Prostate gland (tissue), 2 donors: Measurements from ENCODE around the gene NNT. TPM values are rescaled to one million over a fixed set of nuclear protein-coding genes. Genes with fewer than 3 reads are reported as not detected.
A peak's percentile ranks its signal among the peaks of the same experiment; 100 is the strongest.

ENCODE experiments used
- DNase-seq: peaks from one replicate; pipeline ENCODE4 v3.0.0-alpha.2; 2019; ENCODE audit warnings: low spot score
- H3K27ac ChIP-seq, 2 donors: fragments of 200-600 bp; sonication (generic); 2 replicates each; pipeline ENCODE4 v1.5.1; 2017 to 2019
- H3K27me3 ChIP-seq: fragments of 200-600 bp; sonication (generic); replicated peaks from 2 replicates; pipeline ENCODE4 v1.5.1; 2019; ENCODE audit not compliant: insufficient read depth
- H3K36me3 ChIP-seq, 2 donors: fragments of 200-600 bp; sonication (generic); 1 replicate in 1 of 2; 2 replicates in 1 of 2; pipeline versions ENCODE4 v1.5.1 to v1.8.1; 2017 to 2019
- H3K4me1 ChIP-seq: fragments of 200-600 bp; sonication (generic); replicated peaks from 2 replicates; pipeline ENCODE4 v1.5.1; 2019
- H3K4me3 ChIP-seq, 2 donors: fragments of 200-600 bp; sonication (generic); 2 replicates each; pipeline ENCODE4 v1.5.1; 2017 to 2019
- H3K9me3 ChIP-seq: fragments of 200-600 bp; sonication (generic); 2 replicates; pipeline ENCODE4 v1.5.1; 2017
- CTCF ChIP-seq, 4 experiments: fragments of 200-600 bp in 2 of 4; fragments of 450-650 bp in 2 of 4; sonication (generic) in 2 of 4; IDR thresholded peaks; 1 replicate in 3 of 4; 2 replicates in 1 of 4; pipeline ENCODE4 v1.5.1; 2016 to 2019; ENCODE audit warnings: antibody characterized with exemption in 4 of 4, mild to moderate bottlenecking in 2 of 4, moderate library complexity in 2 of 4
- POLR2A ChIP-seq: fragments of 450-650 bp; IDR thresholded peaks from one replicate; pipeline ENCODE4 v1.6.1; 2016; ENCODE audit warnings: antibody characterized with exemption, mild to moderate bottlenecking
- POLR2AphosphoS5 ChIP-seq: sonication (generic); formaldehyde crosslinking; IDR thresholded peaks from one replicate; pipeline ENCODE4 v1.6.1; 2017; ENCODE audit warnings: antibody characterized with exemption
- WGBS: methylation state at CpG from one replicate; pipeline ENCODE4 v1.1.5; 2018; 5-methylcytosine and 5-hydroxymethylcytosine counted together
- intact Hi-C: fragments of 100-400 bp; cut with DNase I; formaldehyde crosslinking; loops from one replicate; pipeline ENCODE4 v1.14.2; 2022
- total RNA-seq, 2 donors: library from RNA; depleted of rRNA; stranded (reverse); fragments of >200 nt; gene quantifications; one replicate each; pipeline ENCODE4 v1.1.0, GENCODE V29; 2016

NNT gene
- total RNA-seq, 2 donors from 2014 or later, result 30.6 to 31.4 TPM

GRCh38 chr5:43622074-43622473, 19.1 kb downstream of the NNT start:
- Histone ChIP-seq H3K9me3 (no peaks in the 10 kb centered on the region), H3K27me3 (no peaks in the 10 kb centered on the region), H3K4me3 (no peak overlapping the region), H3K4me1 (no peaks in the 10 kb centered on the region), H3K27ac (no peak overlapping the region), H3K36me3 (no peaks in the 10 kb centered on the region)
- intact Hi-C loops, result no loop called here
- TF ChIP-seq POLR2AphosphoS5, result no peak
- TF ChIP-seq CTCF (IDR thresholded peaks at IDR 0.05), result no peak
- TF ChIP-seq POLR2A, result no peak
- WGBS, result 96% methylated on average over 3 of the region's 3 CpGs
- no peak for DNase-seq

- WGBS, result 92% methylated on average over 3 of the region's 3 CpGs
Measured at GRCh38 chr5:43623048-43623680, 20.2 kb downstream of the NNT start.

GRCh38 chr5:43627028-43627427, 24.0 kb downstream of the NNT start:
- 76% methylated on average over 2 of the region's 2 CpGs for WGBS
- H3K4me3 ChIP-seq, result no peak overlapping the region
- H3K36me3 ChIP-seq, result no peaks in the 10 kb centered on the region
- DNase-seq, result no peak
- TF ChIP-seq POLR2AphosphoS5, result no peak
- no peaks in the 10 kb centered on the region for H3K27me3 ChIP-seq
- intact Hi-C loops, result no loop called here
- H3K4me1 ChIP-seq, result no peaks in the 10 kb centered on the region
- no peaks in the 10 kb centered on the region for H3K9me3 ChIP-seq
- H3K27ac ChIP-seq, result no peak overlapping the region

More at GRCh38 chr5:43623048-43623680, 20.2 kb downstream of the NNT start:
- no peak for DNase-seq
- Histone ChIP-seq H3K27me3 (no peaks in the 10 kb centered on the region), H3K27ac (no peak overlapping the region), H3K4me1 (no peaks in the 10 kb centered on the region), H3K36me3 (no peaks in the 10 kb centered on the region), H3K4me3 (no peak overlapping the region), H3K9me3 (no peaks in the 10 kb centered on the region)
- intact Hi-C loops, result no loop called here
- TF ChIP-seq POLR2AphosphoS5, result no peak
- no peak for TF ChIP-seq CTCF (IDR thresholded peaks at IDR 0.05)
- no peak for TF ChIP-seq POLR2A

- Histone ChIP-seq H3K27me3 (no peaks in the 10 kb centered on the region), H3K4me1 (no peaks in the 10 kb centered on the region), H3K27ac (no peak overlapping the region), H3K4me3 (no peak overlapping the region), H3K9me3 (no peaks in the 10 kb centered on the region), H3K36me3 (no peaks in the 10 kb centered on the region)
- intact Hi-C loops, result loop anchor here (5.0 kb wide), 1 partner anchor 1141 kb away; no protein-coding TSS in a partner anchor
- peak; percentile 34 for DNase-seq
- 54% methylated on average over 5 of the region's 5 CpGs for WGBS
- TF ChIP-seq POLR2A (no peak), CTCF (IDR thresholded peaks at IDR 0.05) (peak in 3 of 4 experiments; percentile 40 to 61 (median 54)), POLR2AphosphoS5 (peak; percentile 5)
Measured at GRCh38 chr5:43631182-43631910, 28.4 kb downstream of the NNT start.

- Histone ChIP-seq H3K27ac (no peak overlapping the region), H3K4me1 (no peaks in the 10 kb centered on the region), H3K27me3 (no peaks in the 10 kb centered on the region), H3K9me3 (no peaks in the 10 kb centered on the region), H3K36me3 (no peaks in the 10 kb centered on the region), H3K4me3 (no peak overlapping the region)
- WGBS, result 84% methylated on average over 2 of the region's 2 CpGs
- TF ChIP-seq CTCF (IDR thresholded peaks at IDR 0.05) (no peak), POLR2A (no peak), POLR2AphosphoS5 (no peak)
- intact Hi-C loops, result loop anchor here (5.0 kb wide), 1 partner anchor 1138 kb away; no protein-coding TSS in a partner anchor
- no peak for DNase-seq
Measured at GRCh38 chr5:43634621-43635020, 31.6 kb downstream of the NNT start.
